K562 (cell line): ENCODE data around the gene TPPP. TPM values are rescaled to one million over a fixed set of nuclear protein-coding genes. Genes with fewer than 3 reads are reported as not detected.
A peak's percentile ranks its signal among the peaks of the same experiment; 100 is the strongest.

Experiments
- AFF4 ChIP-seq: sonication (generic); formaldehyde crosslinking; IDR thresholded peaks from 2 replicates; pipeline ENCODE4 v1.8.0; 2023; ENCODE audit warnings: mild to moderate bottlenecking, missing genetic modification reagents
- ATF3 ChIP-seq, 2 experiments: fragments of 450-650 bp in 1 of 2; sonication (generic) in 1 of 2; formaldehyde crosslinking in 1 of 2; IDR thresholded peaks in 1 of 2; conservative IDR thresholded peaks in 1 of 2; 2 replicates each; pipeline versions ENCODE4 v1.6.1 to v1.8.1; 2016 to 2023; ENCODE audit warnings: mild to moderate bottlenecking in 2 of 2, moderate library complexity in 2 of 2, inconsistent platforms in 1 of 2, missing genetic modification reagents in 1 of 2
- E2F6 ChIP-seq, 2 experiments: IDR thresholded peaks; 2 replicates each; pipeline ENCODE4 v1.6.1; 2011; ENCODE audit warnings: borderline replicate concordance in 1 of 2, control low read depth in 1 of 2, low read depth in 1 of 2, low read length in 1 of 2, mild to moderate bottlenecking in 1 of 2, mixed read lengths in 1 of 2, moderate library complexity in 1 of 2; ENCODE audit not compliant: insufficient read depth in 1 of 2, insufficient read length in 1 of 2, poor library complexity in 1 of 2, severe bottlenecking in 1 of 2; ENCODE audit errors: extremely low read depth in 1 of 2
- EGR1 ChIP-seq: fragments of 450-650 bp; conservative IDR thresholded peaks from 2 replicates; pipeline ENCODE4 v1.6.1; 2017; ENCODE audit warnings: mild to moderate bottlenecking
- FIP1L1 ChIP-seq: fragments of 200-400 bp; formaldehyde crosslinking; IDR thresholded peaks from 2 replicates; pipeline ENCODE4 v1.6.1; 2018; ENCODE audit warnings: mild to moderate bottlenecking, low read depth, low read length; ENCODE audit not compliant: poor library complexity, severe bottlenecking
- GABPB1 ChIP-seq: sonication (generic); formaldehyde crosslinking; IDR thresholded peaks from 2 replicates; pipeline ENCODE4 v1.8.0; 2022; ENCODE audit warnings: mild to moderate bottlenecking, missing genetic modification reagents
- KLF16 ChIP-seq: IDR thresholded peaks from 2 replicates; pipeline ENCODE4 v1.6.1; 2016; ENCODE audit warnings: antibody characterized with exemption
- MTA3 ChIP-seq: fragments of 450-650 bp; formaldehyde crosslinking; IDR thresholded peaks from 2 replicates; pipeline ENCODE4 v1.6.1; 2017; ENCODE audit warnings: mild to moderate bottlenecking, borderline replicate concordance
- PHF20 ChIP-seq: fragments of 450-650 bp; IDR thresholded peaks from 2 replicates; pipeline ENCODE4 v1.6.1; 2018; ENCODE audit not compliant: partially characterized antibody
- POLR2B ChIP-seq: fragments of 450-650 bp; IDR thresholded peaks from 2 replicates; pipeline ENCODE4 v1.6.1; 2018; ENCODE audit warnings: low read depth; ENCODE audit not compliant: partially characterized antibody
- SAFB ChIP-seq: fragments of 200-400 bp; formaldehyde crosslinking; IDR thresholded peaks from 2 replicates; pipeline ENCODE4 v1.6.1; 2017; ENCODE audit warnings: low read depth, low read length, borderline replicate concordance
- SLC30A9 ChIP-seq: fragments of 250-450 bp; sonication (Bioruptor Pico); IDR thresholded peaks from 2 replicates; pipeline ENCODE4 v1.8.0; 2022; ENCODE audit warnings: mild to moderate bottlenecking, moderate library complexity
- SMC3 ChIP-seq: conservative IDR thresholded peaks from 2 replicates; pipeline ENCODE4 v1.6.1; 2011; ENCODE audit warnings: low read depth, low read length, improper control_type of control experiment; ENCODE audit not compliant: insufficient read depth
- SUPT5H ChIP-seq: fragments of 450-650 bp; IDR thresholded peaks from 2 replicates; pipeline ENCODE4 v1.6.1; 2016
- ZNF431 ChIP-seq: sonication (generic); formaldehyde crosslinking; IDR thresholded peaks from 2 replicates; pipeline ENCODE4 v1.8.0; 2022; ENCODE audit warnings: mild to moderate bottlenecking, missing genetic modification reagents
- polyA plus RNA-seq, 8 experiments: library from polyadenylated mRNA; depleted of rRNA in 4 of 8; stranded (reverse) in 5 of 8; unstranded in 3 of 8; fragments of >200 nt; fragmentation: Nextera tagmentation in 2 of 8; fragmentation: Illumina TruSeq in 1 of 8; extraction: Ambion mirVana in 2 of 8; extraction: Trizol in 1 of 8; gene quantifications; 2 replicates each; pipeline versions ENCODE4 v1.2.1 to v1.2.3, GENCODE V29; 2011 to 2014; ENCODE audit warnings: inconsistent platforms in 1 of 8, missing spikeins in 1 of 8
- total RNA-seq, 7 experiments: library from RNA; depleted of rRNA in 6 of 7; stranded (reverse); fragments of >200 nt in 6 of 7; fragmentation: Illumina TruSeq in 2 of 7; extraction: Trizol in 2 of 7; gene quantifications; 2 replicates each; pipeline versions ENCODE4 v1.2.1 to v1.2.3, GENCODE V29; 2011 to 2021; ENCODE audit warnings: low replicate concordance in 1 of 7
- TF ChIP-seq, protein P1 (sequence below), 3 experiments: IDR thresholded peaks in 2 of 3; conservative IDR thresholded peaks in 1 of 3; 2 replicates each; pipeline ENCODE4 v1.5.1; 2011 to 2012; ENCODE audit warnings: low read length in 3 of 3, mild to moderate bottlenecking in 3 of 3, control low read depth in 2 of 3, improper control_type of control experiment in 1 of 3, inconsistent platforms in 1 of 3, low read depth in 1 of 3, mixed read lengths in 1 of 3, moderate library complexity in 1 of 3; ENCODE audit not compliant: insufficient read depth in 2 of 3
- TF ChIP-seq, protein P2 (sequence below): sonication (generic); formaldehyde crosslinking; IDR thresholded peaks from 2 replicates; pipeline ENCODE4 v1.8.0; 2022; ENCODE audit warnings: mild to moderate bottlenecking, missing genetic modification reagents

Gene TPPP
- total and polyA plus RNA-seq, 9 of the 15 experiments (the other 6 are each of a cell fraction or from before 2014, with no cell fraction given), result 0.01 to 0.07 (median 0.03) TPM; not detected in 6

- TF ChIP-seq FIP1L1 (peak; percentile 59), MTA3 (peak; percentile 82; the same call in 1 of the 2 replicates), KLF16 (peak; percentile 46; the same call in 1 of the 2 replicates), SMC3 (peak; percentile 39; the same call in 1 of the 2 replicates), SLC30A9 (CRISPR knock-in tag) (no peak), SUPT5H (peak; percentile 50), E2F6 (IDR thresholded peaks at IDR 0.05; ENCODE audit: borderline replicate concordance in 1 of 2, extremely low read depth in 1 of 2, insufficient read depth in 1 of 2, insufficient read length in 1 of 2, low read depth in 1 of 2, low read length in 1 of 2, poor library complexity in 1 of 2, severe bottlenecking in 1 of 2) (peak in 1 of 2 experiments; percentile 5), GABPB1 (CRISPR knock-in tag) (0 out of 2 replicates have a peak, but pooled peaks have one; percentile 13), ZNF431 (CRISPR knock-in tag) (no peak), EGR1 (0 out of 2 replicates have a peak, but pooled peaks have one; percentile 31), AFF4 (CRISPR knock-in tag) (no peak), POLR2B (no peak), PHF20 (no peak), SAFB (peak; percentile 46; the same call in 1 of the 2 replicates), ATF3 (IDR thresholded peaks at IDR 0.05) (peak; percentile 26; the same call in 1 of the 2 replicates), ATF3 (CRISPR knock-in tag; conservative IDR thresholded peaks at IDR 0.05) (no peak)
- TF ChIP-seq, protein P1, sequence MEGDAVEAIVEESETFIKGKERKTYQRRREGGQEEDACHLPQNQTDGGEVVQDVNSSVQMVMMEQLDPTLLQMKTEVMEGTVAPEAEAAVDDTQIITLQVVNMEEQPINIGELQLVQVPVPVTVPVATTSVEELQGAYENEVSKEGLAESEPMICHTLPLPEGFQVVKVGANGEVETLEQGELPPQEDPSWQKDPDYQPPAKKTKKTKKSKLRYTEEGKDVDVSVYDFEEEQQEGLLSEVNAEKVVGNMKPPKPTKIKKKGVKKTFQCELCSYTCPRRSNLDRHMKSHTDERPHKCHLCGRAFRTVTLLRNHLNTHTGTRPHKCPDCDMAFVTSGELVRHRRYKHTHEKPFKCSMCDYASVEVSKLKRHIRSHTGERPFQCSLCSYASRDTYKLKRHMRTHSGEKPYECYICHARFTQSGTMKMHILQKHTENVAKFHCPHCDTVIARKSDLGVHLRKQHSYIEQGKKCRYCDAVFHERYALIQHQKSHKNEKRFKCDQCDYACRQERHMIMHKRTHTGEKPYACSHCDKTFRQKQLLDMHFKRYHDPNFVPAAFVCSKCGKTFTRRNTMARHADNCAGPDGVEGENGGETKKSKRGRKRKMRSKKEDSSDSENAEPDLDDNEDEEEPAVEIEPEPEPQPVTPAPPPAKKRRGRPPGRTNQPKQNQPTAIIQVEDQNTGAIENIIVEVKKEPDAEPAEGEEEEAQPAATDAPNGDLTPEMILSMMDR (IDR thresholded peaks at IDR 0.05 in 2 of 3, conservative IDR thresholded peaks at IDR 0.05 in 1 of 3; ENCODE audit: insufficient read depth in 2 of 3, low read depth in 1 of 3, low read length in 3 of 3), result peak; percentile 75 to 88 (median 84)
- TF ChIP-seq, protein P2, sequence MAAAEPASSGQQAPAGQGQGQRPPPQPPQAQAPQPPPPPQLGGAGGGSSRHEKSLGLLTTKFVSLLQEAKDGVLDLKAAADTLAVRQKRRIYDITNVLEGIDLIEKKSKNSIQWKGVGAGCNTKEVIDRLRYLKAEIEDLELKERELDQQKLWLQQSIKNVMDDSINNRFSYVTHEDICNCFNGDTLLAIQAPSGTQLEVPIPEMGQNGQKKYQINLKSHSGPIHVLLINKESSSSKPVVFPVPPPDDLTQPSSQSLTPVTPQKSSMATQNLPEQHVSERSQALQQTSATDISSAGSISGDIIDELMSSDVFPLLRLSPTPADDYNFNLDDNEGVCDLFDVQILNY (CRISPR knock-in tag), result no peak
Observed at GRCh38 chr5:669111-669841, 23.9 kb downstream of the TPPP start (continued).
